GM18951 (cell line): ENCODE data around the gene FICD.
"Not testable (repeated sequence)": the region's sequence is repeated elsewhere in the genome, so short reads cannot be mapped to it uniquely, and the experiment has no call there.

Experiments
- POLR2A ChIP-seq: IDR thresholded peaks from 4 replicates; pipeline ENCODE4 v1.6.1; 2011; ENCODE audit warnings: mild to moderate bottlenecking; ENCODE audit not compliant: insufficient read length, insufficient read depth; ENCODE audit errors: extremely low read depth
- in situ Hi-C: fragments of 300-500 bp; cut with MboI; formaldehyde crosslinking; loops from one replicate; pipeline ENCODE4 v1.12.0; 2022; ENCODE audit warnings: low sequenced_read_pairs, mixed read lengths, inconsistent platforms; ENCODE audit not compliant: unreplicated experiment

The FICD gene

DNA sequence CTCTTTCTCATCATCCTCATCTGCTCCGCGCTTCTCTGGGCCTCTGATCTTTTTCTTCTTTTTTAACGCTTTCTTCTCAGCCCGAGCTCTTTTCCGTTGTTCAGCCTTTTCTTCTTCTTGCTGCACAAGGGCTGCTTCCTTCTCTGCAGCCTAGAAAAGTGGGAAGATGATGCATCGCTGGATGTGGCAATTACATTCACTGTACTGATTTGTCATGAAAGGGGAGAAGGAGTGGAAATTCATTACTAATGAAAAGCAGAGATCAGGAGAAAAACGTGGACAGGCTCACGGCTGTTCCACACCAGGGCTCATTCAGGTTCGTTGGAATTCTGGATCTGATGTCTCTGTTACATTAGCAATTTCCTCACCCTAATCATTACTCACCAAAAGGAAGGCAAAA is 15.1 kb downstream of the FICD start:
- no peak for TF ChIP-seq POLR2A
- in situ Hi-C loops: loop anchor here (25.0 kb wide), 1 partner anchor 557 kb away; the partner anchor contains the start of genes ALKBH2 and UNG

GRCh38 chr12:108531929-108532848 is 17.1 kb downstream of the FICD start:
- in situ Hi-C loops: loop anchor here (25.0 kb wide), 1 partner anchor 555 kb away; the partner anchor contains the start of genes ALKBH2 and UNG
- no peak for TF ChIP-seq POLR2A

- no peak for TF ChIP-seq POLR2A
- in situ Hi-C loops: loop anchor here (25.0 kb wide), 1 partner anchor 549 kb away; the partner anchor contains the start of genes ALKBH2 and UNG
These were observed 23.1 kb downstream of the FICD start for GRCh38 chr12:108538146-108538545.

DNA sequence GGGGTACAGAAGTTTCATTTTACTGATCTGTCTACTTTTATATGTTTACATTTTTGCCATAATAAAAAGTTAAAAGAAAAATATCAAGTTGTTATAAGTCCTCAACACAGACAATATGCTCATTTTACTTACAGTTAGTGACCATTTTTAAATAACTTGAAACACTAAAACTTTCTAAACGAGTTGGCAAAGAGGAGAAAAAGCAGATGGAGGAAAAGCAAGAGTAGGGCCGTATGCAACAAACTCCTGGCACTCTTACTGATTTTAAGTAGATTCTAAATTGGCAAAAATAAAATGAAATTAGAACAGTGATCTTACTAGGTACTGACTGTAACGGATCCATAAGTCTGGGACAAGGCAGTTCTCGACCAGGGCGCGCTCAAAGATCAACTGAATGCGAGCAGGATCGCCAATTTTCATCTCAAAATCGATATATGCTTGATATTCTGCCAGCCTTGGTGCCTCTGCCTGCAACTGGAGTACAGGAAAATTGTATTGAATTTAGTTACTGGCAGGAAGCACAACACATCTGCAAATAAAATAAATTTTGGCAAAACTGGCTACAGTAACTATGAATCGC is 23.6 kb downstream of the FICD start:
- in situ Hi-C loops: loop anchor here (25.0 kb wide), 1 partner anchor 549 kb away; the partner anchor contains the start of genes ALKBH2 and UNG
- no peak for TF ChIP-seq POLR2A

GRCh38 chr12:108542320-108542719 is 27.2 kb downstream of the FICD start:
- TF ChIP-seq POLR2A: no peak
- in situ Hi-C loops: loop anchor here (25.0 kb wide), 1 partner anchor 545 kb away; the partner anchor contains the start of genes ALKBH2 and UNG

- in situ Hi-C loops: loop anchor here (25.0 kb wide), 1 partner anchor 544 kb away; the partner anchor contains the start of genes ALKBH2 and UNG
- no peak for TF ChIP-seq POLR2A
These were observed 28.6 kb downstream of the FICD start for GRCh38 chr12:108543652-108544051.

DNA sequence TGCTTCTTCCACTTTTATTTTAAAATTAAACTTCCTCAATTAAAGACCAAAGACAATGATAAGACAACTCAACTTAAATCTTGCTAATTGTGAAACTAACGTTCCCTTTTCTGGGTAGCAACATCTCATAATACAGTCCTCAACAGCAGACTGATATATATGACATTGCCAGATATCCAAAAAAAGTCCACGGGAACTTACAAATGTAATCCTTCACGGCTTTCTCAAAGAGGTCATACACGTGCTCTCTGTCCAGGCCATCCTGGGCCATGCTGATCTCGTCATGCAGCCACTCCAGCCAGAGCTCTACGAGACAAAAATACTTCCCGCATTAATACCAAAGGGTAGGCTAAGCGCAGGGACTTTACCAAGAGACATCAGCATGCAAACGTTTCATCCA is 32.6 kb downstream of the FICD start:
- no peak for TF ChIP-seq POLR2A
- in situ Hi-C loops: loop anchor here (25.0 kb wide), 1 partner anchor 540 kb away; the partner anchor contains the start of genes ALKBH2 and UNG

DNA sequence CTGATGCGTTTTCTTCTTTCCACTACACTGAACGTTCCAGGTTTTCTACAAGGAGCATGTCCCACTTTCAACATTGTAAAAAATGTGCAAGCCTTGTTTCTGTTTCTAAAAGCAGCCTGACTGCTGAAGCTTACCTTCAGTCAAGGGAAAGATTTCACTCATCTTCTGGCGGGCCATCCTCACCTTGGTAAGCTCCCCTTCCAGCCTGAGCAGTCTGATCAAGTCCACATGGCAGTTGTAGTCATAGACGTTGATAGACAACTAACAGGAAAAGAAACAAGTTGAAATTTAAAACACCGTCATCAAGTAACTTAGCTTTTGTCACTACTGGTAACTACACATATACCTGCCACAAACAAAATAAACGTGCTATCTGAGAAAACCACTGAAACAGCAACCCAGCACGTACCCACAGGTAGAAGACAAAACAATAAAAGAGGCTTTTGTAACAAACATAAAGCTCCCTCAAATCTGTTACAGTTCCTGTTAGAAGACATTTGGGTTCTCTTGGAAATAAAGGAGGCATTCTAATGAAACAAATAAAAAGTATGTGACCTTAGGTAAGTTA is 34.0 kb downstream of the FICD start:
- TF ChIP-seq POLR2A: no peak

GRCh38 chr12:108551535-108551934 is 36.5 kb downstream of the FICD start:
- in situ Hi-C loops: no loop called here

More for the DNA sequence above, 34.0 kb downstream of the FICD start:
- in situ Hi-C loops: loop anchor here (25.0 kb wide), 1 partner anchor 538 kb away; the partner anchor contains the start of genes ALKBH2 and UNG

DNA sequence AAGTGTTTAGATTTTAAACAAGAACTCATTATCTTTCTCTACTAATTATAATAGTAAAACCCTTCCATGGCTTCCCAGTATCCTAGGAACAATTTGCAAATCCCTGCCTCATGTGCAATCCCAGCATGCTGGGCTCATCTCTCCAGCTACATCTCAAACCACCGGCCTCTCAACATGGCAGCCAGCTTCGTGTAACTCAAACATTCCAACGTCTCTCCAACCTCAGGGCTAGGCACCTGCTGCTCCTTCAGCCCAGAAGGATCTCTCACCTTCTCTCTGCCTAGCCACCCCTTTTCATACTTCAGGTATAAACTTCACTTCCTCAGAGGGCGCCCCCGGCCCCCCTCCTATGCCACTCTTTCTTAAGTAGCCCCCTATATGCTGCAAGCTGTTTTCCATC is 38.7 kb downstream of the FICD start:
- no peak for TF ChIP-seq POLR2A
- in situ Hi-C loops: no loop called here

More at GRCh38 chr12:108551535-108551934, 36.5 kb downstream of the FICD start:
- TF ChIP-seq POLR2A: no peak

DNA sequence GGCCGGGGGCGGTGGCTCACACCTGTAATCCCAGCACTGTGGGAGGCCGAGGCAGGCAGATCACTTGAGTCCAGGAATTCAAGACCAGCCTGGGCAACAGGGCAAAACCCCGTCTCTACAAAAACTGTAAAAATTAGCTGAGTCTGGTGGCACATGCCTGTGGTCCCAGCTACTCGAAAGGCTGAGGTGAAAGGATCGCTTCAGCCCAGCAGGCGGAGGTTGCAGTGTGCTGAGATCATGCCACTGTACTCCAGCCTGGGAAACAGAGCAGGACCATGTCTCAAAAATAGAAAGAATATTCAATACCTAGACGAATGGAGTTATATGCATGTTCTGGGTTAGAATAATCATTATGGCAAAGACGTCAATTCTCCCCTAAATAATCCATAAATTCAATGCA is 40.3 kb downstream of the FICD start:
- in situ Hi-C loops: not testable (repeated sequence)

GRCh38 chr12:108559007-108559655 is 44.1 kb downstream of the FICD start:
- no peak for TF ChIP-seq POLR2A
- in situ Hi-C loops: no loop called here
